ENCODE results near the gene AQP12A.

Gene AQP12A

DNA sequence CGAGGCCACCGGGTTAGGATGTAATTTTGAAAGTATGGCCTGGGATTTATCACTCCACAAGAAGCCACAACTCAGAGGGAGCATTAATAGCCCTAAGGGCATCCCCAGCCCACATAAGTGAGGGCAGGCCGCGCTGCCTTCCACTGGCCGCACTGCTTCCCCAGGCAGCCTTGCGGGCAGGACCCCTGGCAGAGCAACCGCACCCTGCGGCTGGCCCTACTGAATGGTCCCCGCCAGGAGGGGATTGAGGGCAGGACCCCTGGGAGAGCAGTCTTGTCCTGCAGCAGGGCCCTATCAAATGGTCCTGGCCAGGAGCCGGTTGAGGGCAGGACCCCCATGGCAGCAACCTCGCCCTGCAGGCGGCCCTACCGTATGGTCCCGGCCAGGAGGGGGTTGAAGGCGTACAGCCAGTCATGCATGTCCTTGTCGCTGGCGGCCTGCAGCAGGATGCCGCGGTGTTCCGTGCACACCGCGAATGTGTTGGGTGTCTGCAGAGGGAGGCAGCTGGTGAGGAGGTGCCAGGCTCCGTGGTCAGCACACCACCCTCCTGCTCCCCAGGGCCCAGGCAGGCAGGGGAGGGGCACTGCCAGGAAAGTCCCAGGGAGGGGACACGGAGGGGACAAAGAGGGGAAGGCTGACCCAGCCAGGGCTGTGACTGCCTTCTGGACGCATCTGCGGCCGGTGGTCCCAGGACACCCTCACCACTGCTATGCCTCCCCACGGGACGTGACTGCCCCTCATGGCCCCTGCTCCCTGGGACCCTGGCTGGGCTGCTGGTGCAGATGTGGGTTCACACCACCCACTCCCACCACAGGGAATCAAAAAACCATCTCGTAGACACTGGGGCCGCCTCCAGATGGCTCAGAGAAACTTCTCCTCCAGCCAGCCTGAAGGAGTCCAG lies 26.3 kb downstream of the AQP12A start:
- H3K36me3 ChIP-seq (ENCODE audit: insufficient read depth, low read length): no peaks in the 10 kb centered on the region
- H3K9ac ChIP-seq (ENCODE audit: low read depth, low read length): no peak overlapping the region
- TF ChIP-seq, protein P1, sequence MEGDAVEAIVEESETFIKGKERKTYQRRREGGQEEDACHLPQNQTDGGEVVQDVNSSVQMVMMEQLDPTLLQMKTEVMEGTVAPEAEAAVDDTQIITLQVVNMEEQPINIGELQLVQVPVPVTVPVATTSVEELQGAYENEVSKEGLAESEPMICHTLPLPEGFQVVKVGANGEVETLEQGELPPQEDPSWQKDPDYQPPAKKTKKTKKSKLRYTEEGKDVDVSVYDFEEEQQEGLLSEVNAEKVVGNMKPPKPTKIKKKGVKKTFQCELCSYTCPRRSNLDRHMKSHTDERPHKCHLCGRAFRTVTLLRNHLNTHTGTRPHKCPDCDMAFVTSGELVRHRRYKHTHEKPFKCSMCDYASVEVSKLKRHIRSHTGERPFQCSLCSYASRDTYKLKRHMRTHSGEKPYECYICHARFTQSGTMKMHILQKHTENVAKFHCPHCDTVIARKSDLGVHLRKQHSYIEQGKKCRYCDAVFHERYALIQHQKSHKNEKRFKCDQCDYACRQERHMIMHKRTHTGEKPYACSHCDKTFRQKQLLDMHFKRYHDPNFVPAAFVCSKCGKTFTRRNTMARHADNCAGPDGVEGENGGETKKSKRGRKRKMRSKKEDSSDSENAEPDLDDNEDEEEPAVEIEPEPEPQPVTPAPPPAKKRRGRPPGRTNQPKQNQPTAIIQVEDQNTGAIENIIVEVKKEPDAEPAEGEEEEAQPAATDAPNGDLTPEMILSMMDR (IDR thresholded peaks at IDR 0.05; ENCODE audit: borderline replicate concordance, extremely low read depth, low read length, poor library complexity, severe bottlenecking): no peak
- no peak for TF ChIP-seq EZH2 (IDR thresholded peaks at IDR 0.05; ENCODE audit: borderline replicate concordance, low read depth, low read length, severe bottlenecking)
- no peak overlapping the region for H2AFZ ChIP-seq (ENCODE audit: low read depth, low read length)
- no peaks in the 10 kb centered on the region for H3K27me3 ChIP-seq (ENCODE audit: insufficient read depth, low read length, poor library complexity)
- no peaks in the 10 kb centered on the region for H3K4me1 ChIP-seq (ENCODE audit: insufficient read depth, low read length)
- H3K79me2 ChIP-seq (ENCODE audit: insufficient read depth, low read length): no peaks in the 10 kb centered on the region
- DNase-seq (no peak), ATAC-seq (ENCODE audit: insufficient read depth, low read depth) (no peak)
- H3K4me2 ChIP-seq (ENCODE audit: insufficient read depth, low read length): no peak overlapping the region
- no peaks in the 10 kb centered on the region for H3K9me3 ChIP-seq (ENCODE audit: insufficient read depth, low read length, severe bottlenecking)
- no peak overlapping the region for H3K27ac ChIP-seq (ENCODE audit: low read length)
- H4K20me1 ChIP-seq (ENCODE audit: insufficient read depth, low read length): peaks cover 22% of the 10 kb centered on the region
- H3K4me3 ChIP-seq (ENCODE audit: low read depth in 1 of 2, low read length in 2 of 2): no peak overlapping the region

DNA sequence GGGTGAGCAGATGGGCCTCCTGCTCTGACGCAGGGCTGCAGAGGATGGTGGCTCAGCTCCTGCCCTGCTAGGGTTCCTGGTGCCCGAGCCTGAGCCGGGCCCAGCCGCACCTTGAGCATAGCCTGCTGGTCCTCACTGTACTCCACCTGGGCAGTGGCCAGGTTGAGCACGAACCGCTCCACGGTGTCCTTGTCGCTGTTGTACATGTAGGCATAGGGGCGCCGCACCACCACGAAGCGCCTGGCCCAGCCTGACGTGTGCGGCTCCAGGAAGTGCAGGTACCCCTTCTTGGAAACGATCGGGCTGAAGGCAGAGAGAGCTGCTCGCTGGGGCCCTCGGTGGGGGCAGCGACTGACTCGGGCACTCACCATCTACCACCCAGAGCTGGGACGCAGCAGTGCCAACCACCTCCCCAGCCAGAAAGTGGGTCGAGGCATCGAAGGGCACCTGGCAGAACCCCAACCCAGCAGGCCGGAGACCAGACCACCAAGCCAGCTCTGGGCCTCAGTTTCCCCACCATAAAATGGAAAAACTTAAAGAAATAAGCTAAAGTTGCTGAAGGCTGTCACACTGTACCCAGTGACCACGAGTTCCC lies 27.3 kb downstream of the AQP12A start:
- Histone ChIP-seq H2AFZ (ENCODE audit: low read depth, low read length) (no peak overlapping the region), H4K20me1 (ENCODE audit: insufficient read depth, low read length) (peaks cover 22% of the 10 kb centered on the region; the same call in 1 of the 2 replicates), H3K4me2 (ENCODE audit: insufficient read depth, low read length) (no peak overlapping the region), H3K27me3 (ENCODE audit: insufficient read depth, low read length, poor library complexity) (no peaks in the 10 kb centered on the region), H3K36me3 (ENCODE audit: insufficient read depth, low read length) (no peaks in the 10 kb centered on the region), H3K4me3 (ENCODE audit: low read depth in 1 of 2, low read length in 2 of 2) (no peak overlapping the region), H3K27ac (ENCODE audit: low read length) (no peak overlapping the region), H3K79me2 (ENCODE audit: insufficient read depth, low read length) (no peaks in the 10 kb centered on the region), H3K9me3 (ENCODE audit: insufficient read depth, low read length, severe bottlenecking) (no peaks in the 10 kb centered on the region), H3K4me1 (ENCODE audit: insufficient read depth, low read length) (no peaks in the 10 kb centered on the region), H3K9ac (ENCODE audit: low read depth, low read length) (no peak overlapping the region)
- DNase-seq: no peak
- ATAC-seq (ENCODE audit: insufficient read depth, low read depth): no peak
- TF ChIP-seq EZH2 (IDR thresholded peaks at IDR 0.05; ENCODE audit: borderline replicate concordance, low read depth, low read length, severe bottlenecking): no peak
- TF ChIP-seq, protein P1 (IDR thresholded peaks at IDR 0.05; ENCODE audit: borderline replicate concordance, extremely low read depth, low read length, poor library complexity, severe bottlenecking): no peak

DNA sequence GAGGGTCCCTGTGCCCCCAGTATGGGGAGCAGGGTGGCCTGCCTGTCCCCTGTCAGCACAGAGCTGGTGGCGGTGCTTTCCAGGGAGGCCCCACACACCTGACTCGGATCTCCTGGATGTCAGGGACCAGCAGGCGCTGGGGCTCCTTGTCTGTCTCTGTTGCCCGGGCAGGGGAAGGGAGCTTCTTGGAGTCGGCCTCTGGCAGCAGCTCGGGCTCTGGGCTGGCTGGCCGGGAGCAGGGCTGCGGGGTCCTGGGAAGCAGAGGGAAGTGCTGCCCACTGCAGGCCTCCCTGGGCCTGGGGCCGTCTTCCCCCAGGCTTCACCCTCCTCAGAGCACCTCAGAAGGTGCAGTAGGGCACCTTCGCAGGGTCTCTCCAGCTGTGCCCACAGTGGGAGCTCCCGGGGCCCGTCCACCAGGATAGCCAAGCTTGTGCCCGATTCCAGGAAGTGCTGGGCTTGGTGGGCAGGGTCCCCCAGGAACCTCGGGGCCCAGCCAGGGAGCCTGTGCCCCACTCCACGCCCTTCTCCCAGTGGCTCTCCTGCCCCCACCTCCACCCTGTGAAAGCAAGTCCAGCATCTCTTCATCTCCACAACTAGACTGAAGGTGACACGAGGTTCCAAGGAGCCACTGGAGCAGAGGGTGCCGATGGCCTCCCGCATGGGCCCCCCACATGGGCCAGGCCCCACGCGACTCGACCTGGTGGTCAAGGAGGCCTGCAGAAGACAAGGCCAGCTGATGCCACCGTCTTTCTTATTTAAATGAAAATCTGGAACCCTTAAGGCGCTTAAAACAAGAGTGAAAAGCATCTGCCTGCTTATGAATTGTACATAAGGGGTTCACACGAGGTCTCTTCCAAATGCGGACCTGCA lies 28.2 kb downstream of the AQP12A start:
- Histone ChIP-seq H3K36me3 (ENCODE audit: insufficient read depth, low read length) (no peaks in the 10 kb centered on the region), H3K27ac (ENCODE audit: low read length) (no peak overlapping the region), H3K9me3 (ENCODE audit: insufficient read depth, low read length, severe bottlenecking) (no peaks in the 10 kb centered on the region), H3K4me2 (ENCODE audit: insufficient read depth, low read length) (no peak overlapping the region), H3K9ac (ENCODE audit: low read depth, low read length) (no peak overlapping the region), H3K79me2 (ENCODE audit: insufficient read depth, low read length) (no peaks in the 10 kb centered on the region), H3K4me3 (ENCODE audit: low read depth in 1 of 2, low read length in 2 of 2) (no peak overlapping the region), H3K4me1 (ENCODE audit: insufficient read depth, low read length) (no peaks in the 10 kb centered on the region), H2AFZ (ENCODE audit: low read depth, low read length) (no peak overlapping the region), H3K27me3 (ENCODE audit: insufficient read depth, low read length, poor library complexity) (no peaks in the 10 kb centered on the region), H4K20me1 (ENCODE audit: insufficient read depth, low read length) (peaks cover 22% of the 10 kb centered on the region; the same call in 1 of the 2 replicates)
- TF ChIP-seq, protein P1 (IDR thresholded peaks at IDR 0.05; ENCODE audit: borderline replicate concordance, extremely low read depth, low read length, poor library complexity, severe bottlenecking): no peak
- no peak for TF ChIP-seq EZH2 (IDR thresholded peaks at IDR 0.05; ENCODE audit: borderline replicate concordance, low read depth, low read length, severe bottlenecking)
- DNase-seq: no peak
- ATAC-seq (ENCODE audit: insufficient read depth, low read depth): no peak
